Activated naive CD4-positive, alpha-beta T cell treated with anti-CD3 and anti-CD28 coated beads, Interleukin-2, amount 10 ng/mL, durations not matched to agents 7 days and 5 days (primary cell): ENCODE data around the gene CEP170.
A peak's percentile ranks its signal among the peaks of the same experiment; 100 is the strongest.

Source experiments
- CTCF ChIA-PET: fragments of 350-600 bp; sonication (Branson Sonifier 250); formaldehyde crosslinking; loops from one replicate; lab custom pipeline; 2021; ENCODE audit warnings: antibody characterized with exemption; lab: Charles Lee
- DNase-seq: peaks from one replicate; pipeline ENCODE4 v3.0.0-alpha.2; 2020
- H3K27ac Mint-ChIP-seq: one replicate; pipeline ENCODE4 v1.8.0; 2021; ENCODE audit warnings: mild to moderate bottlenecking, moderate library complexity, mixed read lengths
- H3K27me3 Mint-ChIP-seq: one replicate; pipeline ENCODE4 v1.8.0; 2021; ENCODE audit warnings: mild to moderate bottlenecking, mixed read lengths
- H3K36me3 Mint-ChIP-seq: one replicate; pipeline ENCODE4 v1.8.0; 2021; ENCODE audit warnings: mixed read lengths
- H3K4me1 Mint-ChIP-seq: one replicate; pipeline ENCODE4 v1.8.0; 2021; ENCODE audit warnings: mixed read lengths
- H3K4me3 Mint-ChIP-seq: one replicate; pipeline ENCODE4 v1.8.0; 2021; ENCODE audit warnings: mild to moderate bottlenecking, moderate library complexity, mixed read lengths
- H3K9me3 Mint-ChIP-seq: one replicate; pipeline ENCODE4 v1.8.0; 2021; ENCODE audit warnings: mixed read lengths

CEP170 gene

GRCh38 chr1:243257189-243257588 is 2.1 kb upstream of the CEP170 start:
- CTCF ChIA-PET = interaction anchor here (0.6 kb wide), 1 partner anchor 65 kb away, joined by 3 read pairs; no protein-coding TSS in a partner anchor
- peaks cover 45% of the 10 kb centered on the region for H3K4me1 Mint-ChIP-seq
- H3K9me3 Mint-ChIP-seq = no peaks in the 10 kb centered on the region
- no peak for DNase-seq
- H3K27me3 Mint-ChIP-seq = peaks cover 10% of the 10 kb centered on the region
- no peak overlapping the region for H3K27ac Mint-ChIP-seq
- peaks cover 14% of the 10 kb centered on the region for H3K36me3 Mint-ChIP-seq
- no peak overlapping the region for H3K4me3 Mint-ChIP-seq

GRCh38 chr1:243256590-243256989 is 1.5 kb upstream of the CEP170 start:
- peaks cover 16% of the 10 kb centered on the region for H3K36me3 Mint-ChIP-seq
- H3K27ac Mint-ChIP-seq = peak overlapping the region; percentile 97
- peak overlapping the region; percentile 93 for H3K4me3 Mint-ChIP-seq
- CTCF ChIA-PET = interaction anchor here (0.6 to 1.1 kb wide), 2 partner anchors 14 to 66 kb away, joined by 3 read pairs; no protein-coding TSS in a partner anchor
- H3K4me1 Mint-ChIP-seq = peaks cover 47% of the 10 kb centered on the region
- no peak for DNase-seq
- peaks cover 10% of the 10 kb centered on the region for H3K27me3 Mint-ChIP-seq
- H3K9me3 Mint-ChIP-seq = no peaks in the 10 kb centered on the region

- Mint-ChIP-seq H3K27me3 (peaks cover 10% of the 10 kb centered on the region), H3K27ac (peak within 1 kb of the TSS; percentile 97), H3K4me1 (peaks cover 45% of the 10 kb centered on the region), H3K36me3 (peaks cover 13% of the 10 kb centered on the region), H3K9me3 (no peaks in the 10 kb centered on the region), H3K4me3 (peak within 1 kb of the TSS; percentile 93)
- CTCF ChIA-PET = interaction anchor here (1.1 kb wide), 1 partner anchor 15 kb away, joined by 3 read pairs; no protein-coding TSS in a partner anchor
- DNase-seq = peak; percentile 97
These were observed 871 bp upstream of the CEP170 start, which contains the start of gene SDCCAG8 for GRCh38 chr1:243255791-243256512. Gene SDCCAG8 (plus strand): TSS chr1:243256041. CDS start chr1:243256174, 133 bp downstream.

DNA sequence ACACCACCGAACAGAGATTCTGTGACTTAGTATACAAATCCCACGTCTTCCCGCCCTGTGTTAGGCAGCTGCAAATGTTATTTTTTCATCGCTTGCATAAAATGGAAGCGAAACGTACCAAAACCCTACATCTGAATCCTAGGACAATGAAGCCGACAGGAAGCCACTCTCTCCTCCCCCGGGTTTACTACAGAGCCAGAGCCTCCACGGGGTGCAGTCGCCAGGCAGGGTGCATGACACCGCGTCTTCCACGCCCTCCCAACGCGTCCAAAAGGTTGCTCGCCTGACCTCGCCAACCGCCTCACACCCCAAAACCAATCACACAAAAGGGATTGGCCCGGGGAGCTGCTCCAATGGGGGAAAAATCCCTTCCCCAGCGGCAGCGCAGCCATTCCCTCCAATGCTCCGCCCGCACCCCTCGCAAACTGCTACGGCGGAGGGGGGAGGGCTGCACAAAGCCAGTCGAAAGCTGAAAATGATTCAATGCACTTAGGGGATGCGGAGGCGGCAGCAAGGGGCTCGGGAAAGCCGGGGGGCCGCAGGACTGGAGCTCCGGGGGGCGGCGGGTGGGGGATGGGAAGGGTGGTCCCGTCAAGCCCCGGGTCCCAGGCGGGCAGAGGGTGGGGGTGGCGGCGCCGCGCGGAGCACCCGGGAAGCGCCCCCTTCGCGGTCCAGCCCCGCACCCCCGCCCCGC is 701 bp downstream of the CEP170 start:
- CTCF ChIA-PET = interaction anchor here (0.9 to 1.3 kb wide), 2 partner anchors 32 to 793 kb away, joined by 3 read pairs; no protein-coding TSS in a partner anchor

DNA sequence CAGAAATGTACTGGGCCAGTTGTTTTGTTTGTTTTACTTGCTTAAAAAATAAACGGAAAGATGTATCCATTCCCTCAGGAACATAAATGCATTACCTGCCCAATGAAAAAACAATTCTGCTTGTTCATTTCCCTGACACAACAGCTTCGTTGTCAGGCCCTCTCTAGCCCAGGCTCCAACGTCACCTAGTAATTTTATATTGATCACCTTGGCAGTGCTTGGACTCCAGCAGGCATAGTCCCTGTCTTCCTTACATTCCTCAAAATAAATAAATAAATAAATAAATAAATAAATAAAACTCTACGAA is 1.2 kb downstream of the CEP170 start:
- H3K27ac Mint-ChIP-seq = peak overlapping the region; percentile 96
- CTCF ChIA-PET = interaction anchor here (0.9 to 1.3 kb wide), 3 partner anchors 33 to 793 kb away, joined by 3 read pairs; no protein-coding TSS in a partner anchor
- DNase-seq = peak; percentile 25
- H3K4me1 Mint-ChIP-seq = peaks cover 37% of the 10 kb centered on the region
- peak overlapping the region; percentile 95 for H3K4me3 Mint-ChIP-seq
- H3K36me3 Mint-ChIP-seq = peaks cover 5% of the 10 kb centered on the region
- peaks cover 10% of the 10 kb centered on the region for H3K27me3 Mint-ChIP-seq
- no peaks in the 10 kb centered on the region for H3K9me3 Mint-ChIP-seq

More for the DNA sequence above, 701 bp downstream of the CEP170 start:
- peak; percentile 75 for DNase-seq
- Mint-ChIP-seq H3K36me3 (peaks cover 5% of the 10 kb centered on the region), H3K4me3 (peak overlapping the region; percentile 95), H3K9me3 (no peaks in the 10 kb centered on the region), H3K27ac (peak overlapping the region; percentile 96), H3K27me3 (peaks cover 10% of the 10 kb centered on the region), H3K4me1 (peaks cover 37% of the 10 kb centered on the region)

DNA sequence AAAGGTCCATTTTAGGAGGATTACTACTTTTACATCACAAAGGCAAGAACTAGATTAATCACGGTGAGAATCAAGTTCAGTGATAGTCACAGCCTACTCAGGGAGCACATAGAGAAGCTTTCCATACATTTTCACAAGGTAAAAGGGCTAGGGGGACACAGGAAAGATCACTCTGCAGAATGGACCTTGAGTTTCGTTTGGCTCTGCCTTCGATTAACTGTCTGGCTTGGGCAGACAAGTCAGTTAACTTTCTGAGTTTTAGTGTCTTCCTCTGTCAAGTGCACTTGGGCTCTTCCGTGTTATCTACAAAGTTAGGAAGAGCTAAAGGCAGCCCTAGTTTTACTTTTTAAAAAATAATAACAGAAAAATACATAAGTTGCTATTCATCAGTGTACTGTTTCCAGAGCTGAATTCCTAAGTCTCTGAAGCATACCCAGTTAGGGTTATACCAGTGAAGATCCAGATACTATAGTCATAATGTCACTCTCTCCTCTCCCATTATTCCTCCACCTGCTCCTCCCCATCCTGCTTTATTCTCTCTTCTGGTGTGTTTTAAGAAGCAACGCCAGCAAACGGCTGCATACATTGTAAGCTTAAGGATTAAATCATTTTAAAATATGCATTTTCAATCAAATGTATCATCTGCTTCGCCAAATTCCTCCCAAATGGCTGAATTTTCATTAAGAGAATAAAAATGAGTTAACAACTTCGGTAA is 1.7 kb downstream of the CEP170 start:
- H3K27ac Mint-ChIP-seq = peak overlapping the region; percentile 96
- CTCF ChIA-PET = interaction anchor here (0.9 to 1.3 kb wide), 3 partner anchors 33 to 794 kb away, joined by 3 read pairs; no protein-coding TSS in a partner anchor
- H3K4me3 Mint-ChIP-seq = peak overlapping the region; percentile 95
- DNase-seq = no peak
- peaks cover 37% of the 10 kb centered on the region for H3K4me1 Mint-ChIP-seq
- H3K27me3 Mint-ChIP-seq = peaks cover 10% of the 10 kb centered on the region
- peaks cover 7% of the 10 kb centered on the region for H3K36me3 Mint-ChIP-seq
- H3K9me3 Mint-ChIP-seq = no peaks in the 10 kb centered on the region

GRCh38 chr1:243251539-243251938 is 3.5 kb downstream of the CEP170 start:
- Mint-ChIP-seq H3K27me3 (peaks cover 10% of the 10 kb centered on the region), H3K27ac (no peak overlapping the region), H3K4me1 (peaks cover 28% of the 10 kb centered on the region), H3K9me3 (no peaks in the 10 kb centered on the region), H3K4me3 (no peak overlapping the region), H3K36me3 (peaks cover 7% of the 10 kb centered on the region)
- CTCF ChIA-PET = no interaction called here
- no peak for DNase-seq

- H3K9me3 Mint-ChIP-seq = no peaks in the 10 kb centered on the region
- H3K27ac Mint-ChIP-seq = no peak overlapping the region
- no peak overlapping the region for H3K4me3 Mint-ChIP-seq
- CTCF ChIA-PET = no interaction called here
- peaks cover 7% of the 10 kb centered on the region for H3K27me3 Mint-ChIP-seq
- H3K36me3 Mint-ChIP-seq = peaks cover 4% of the 10 kb centered on the region
- H3K4me1 Mint-ChIP-seq = peaks cover 24% of the 10 kb centered on the region
- no peak for DNase-seq
These were observed 5.0 kb downstream of the CEP170 start for GRCh38 chr1:243250102-243250501.

DNA sequence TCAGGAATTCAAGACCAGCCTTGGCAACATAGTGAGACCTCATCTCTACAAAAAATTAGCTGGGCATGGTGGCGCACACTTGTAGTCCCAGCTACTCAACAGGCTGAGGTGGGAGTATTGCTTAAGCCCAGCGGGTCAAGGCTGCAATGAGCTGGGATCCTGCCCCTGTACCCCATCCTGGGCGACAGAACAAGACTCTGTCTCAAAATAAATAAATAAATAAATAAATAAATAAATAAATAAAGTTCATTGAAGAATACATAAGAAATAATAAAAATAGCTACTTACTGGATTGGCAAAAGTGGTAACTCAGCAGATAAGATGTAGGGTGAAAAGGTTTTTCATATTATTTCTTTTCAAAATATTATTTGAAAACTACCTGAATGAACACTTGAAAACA is 5.9 kb downstream of the CEP170 start:
- Mint-ChIP-seq H3K4me3 (no peak overlapping the region), H3K36me3 (peaks cover 4% of the 10 kb centered on the region), H3K9me3 (no peaks in the 10 kb centered on the region), H3K4me1 (peaks cover 21% of the 10 kb centered on the region), H3K27ac (no peak overlapping the region), H3K27me3 (peaks cover under 1% of the 10 kb centered on the region)
- no peak for DNase-seq
- CTCF ChIA-PET = no interaction called here

DNA sequence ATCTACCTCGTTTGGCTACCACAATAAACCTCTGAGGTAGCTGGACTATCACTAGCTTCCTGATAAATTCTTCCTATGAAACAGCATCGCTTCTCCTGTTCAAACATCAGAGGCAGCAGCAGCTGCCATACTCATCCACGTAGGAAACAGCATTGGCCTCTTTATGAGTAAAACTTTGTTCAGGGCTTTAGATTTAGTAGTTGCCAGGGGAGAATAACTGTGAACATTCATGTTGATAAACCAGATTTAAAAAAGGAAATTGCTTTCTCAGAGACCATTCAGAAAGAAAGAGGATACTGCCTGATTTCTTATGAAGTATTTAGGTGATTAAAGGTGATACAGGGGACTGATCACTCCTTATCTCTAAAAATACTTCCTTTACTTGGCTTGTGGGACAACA is 7.2 kb downstream of the CEP170 start:
- Mint-ChIP-seq H3K4me1 (peaks cover 9% of the 10 kb centered on the region), H3K4me3 (no peak overlapping the region), H3K27me3 (no peaks in the 10 kb centered on the region), H3K27ac (no peak overlapping the region), H3K36me3 (peaks cover 8% of the 10 kb centered on the region), H3K9me3 (peaks cover 2% of the 10 kb centered on the region)
- CTCF ChIA-PET = no interaction called here
- DNase-seq = no peak

DNA sequence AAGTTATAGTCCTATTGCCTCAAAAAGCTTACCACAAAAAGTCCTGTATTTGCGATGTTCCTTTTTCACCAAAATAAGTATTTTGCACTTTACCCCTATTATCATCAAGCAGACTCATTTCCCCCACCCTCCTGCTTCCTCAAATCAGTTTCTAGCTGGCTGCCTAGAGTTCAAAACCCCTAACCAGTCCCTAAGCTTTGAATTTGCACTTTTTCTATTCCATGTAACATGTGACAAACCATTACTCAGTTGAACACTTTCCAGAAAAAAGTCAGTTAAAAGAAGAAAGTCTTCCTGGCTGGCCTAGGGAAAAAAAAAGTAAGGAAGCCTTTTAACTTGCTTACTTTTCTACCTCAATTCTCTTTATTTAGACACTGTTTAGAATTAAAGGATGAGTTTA is 8.2 kb downstream of the CEP170 start:
- Mint-ChIP-seq H3K27ac (no peak overlapping the region), H3K9me3 (peaks cover 5% of the 10 kb centered on the region), H3K27me3 (no peaks in the 10 kb centered on the region), H3K4me1 (peaks cover 7% of the 10 kb centered on the region), H3K36me3 (peaks cover 14% of the 10 kb centered on the region), H3K4me3 (no peak overlapping the region)
- CTCF ChIA-PET = no interaction called here
- DNase-seq = no peak

GRCh38 chr1:243244432-243244841 is 10.6 kb downstream of the CEP170 start:
- H3K27ac Mint-ChIP-seq = no peak overlapping the region
- H3K4me1 Mint-ChIP-seq = peaks cover 6% of the 10 kb centered on the region
- H3K27me3 Mint-ChIP-seq = no peaks in the 10 kb centered on the region
- DNase-seq = no peak
- CTCF ChIA-PET = no interaction called here
- H3K36me3 Mint-ChIP-seq = peaks cover 18% of the 10 kb centered on the region
- no peak overlapping the region for H3K4me3 Mint-ChIP-seq
- H3K9me3 Mint-ChIP-seq = peaks cover 9% of the 10 kb centered on the region

DNA sequence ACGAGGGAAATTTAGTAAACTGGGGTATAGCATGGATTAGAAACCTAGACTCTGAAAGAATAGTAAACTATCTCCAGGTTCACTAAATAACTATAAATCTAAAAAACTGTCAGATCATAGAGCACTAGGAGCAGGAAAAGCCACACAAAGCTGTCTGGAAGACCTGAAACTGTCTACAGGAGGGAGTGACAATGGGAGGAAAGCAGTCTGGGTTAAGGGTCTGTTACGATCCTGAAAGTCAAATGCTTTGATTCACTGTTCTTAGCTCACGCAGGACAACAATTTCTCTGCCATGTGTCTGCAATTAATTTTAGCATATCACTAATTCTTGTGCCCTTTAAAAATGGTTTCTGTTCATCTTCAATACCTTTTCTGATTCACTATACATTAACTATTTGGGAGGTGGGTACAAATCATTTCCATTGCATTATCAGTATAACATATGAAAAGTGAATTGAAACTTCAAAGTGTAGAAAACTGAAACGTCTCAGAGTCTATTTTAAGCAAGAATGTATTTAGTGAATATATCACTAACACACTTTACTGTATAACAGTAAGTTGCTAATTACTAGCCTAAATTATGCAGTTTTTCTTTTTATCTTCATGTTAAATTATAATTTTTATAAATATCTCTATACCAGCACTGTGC is 18.4 kb downstream of the CEP170 start:
- CTCF ChIA-PET = no interaction called here
- no peak for DNase-seq
- Mint-ChIP-seq H3K4me3 (no peak overlapping the region), H3K9me3 (peaks cover 15% of the 10 kb centered on the region), H3K27ac (no peak overlapping the region), H3K27me3 (no peaks in the 10 kb centered on the region), H3K36me3 (peaks cover 25% of the 10 kb centered on the region), H3K4me1 (peaks cover under 1% of the 10 kb centered on the region)
